HepG2 (cell line): ENCODE measurements around the gene TM4SF5. TPM values are rescaled to one million over a fixed set of nuclear protein-coding genes. Genes with fewer than 3 reads are reported as not detected.

Source experiments
- HNF4A ChIP-seq: sonication (generic); formaldehyde crosslinking; IDR thresholded peaks from 2 replicates; pipeline ENCODE4 v1.4.0; 2020; ENCODE audit warnings: missing genetic modification reagents
- KLF12 ChIP-seq: sonication (generic); formaldehyde crosslinking; IDR thresholded peaks from 2 replicates; pipeline ENCODE4 v1.4.0; 2020; ENCODE audit warnings: missing genetic modification reagents, borderline replicate concordance
- MEIS2 ChIP-seq: sonication (generic); formaldehyde crosslinking; IDR thresholded peaks from 2 replicates; pipeline ENCODE4 v1.9.0; 2021; ENCODE audit warnings: mild to moderate bottlenecking, missing genetic modification reagents
- MYNN ChIP-seq: sonication (generic); formaldehyde crosslinking; IDR thresholded peaks from 2 replicates; pipeline ENCODE4 v1.4.0; 2020; ENCODE audit warnings: mild to moderate bottlenecking, low read depth, missing genetic modification reagents
- NR3C1 ChIP-seq: sonication (generic); formaldehyde crosslinking; IDR thresholded peaks from 2 replicates; pipeline ENCODE4 v1.4.0; 2020; ENCODE audit warnings: missing genetic modification reagents
- ZBTB38 ChIP-seq: sonication (generic); formaldehyde crosslinking; IDR thresholded peaks from 2 replicates; pipeline ENCODE4 v1.5.1; 2020; ENCODE audit warnings: mild to moderate bottlenecking, missing genetic modification reagents
- ZFY ChIP-seq: sonication (generic); formaldehyde crosslinking; IDR thresholded peaks from 2 replicates; pipeline ENCODE4 v1.4.0; 2020; ENCODE audit warnings: missing genetic modification reagents
- ZNF510 ChIP-seq: sonication (generic); formaldehyde crosslinking; IDR thresholded peaks from 2 replicates; pipeline ENCODE4 v1.4.0; 2020; ENCODE audit warnings: low read depth, mild to moderate bottlenecking, missing genetic modification reagents
- polyA plus RNA-seq, 8 experiments: library from polyadenylated mRNA; depleted of rRNA in 3 of 8; stranded (reverse) in 7 of 8; unstranded in 1 of 8; fragments of >200 nt; fragmentation: Illumina TruSeq in 4 of 8; extraction: Trizol in 4 of 8; gene quantifications; 2 replicates each; pipeline versions ENCODE4 v1.2.1 to v1.2.3, GENCODE V29; 2011 to 2016; ENCODE audit warnings: low read depth in 4 of 8, missing spikeins in 1 of 8, mixed read lengths in 1 of 8; ENCODE audit not compliant: insufficient read depth in 1 of 8
- total RNA-seq, 5 experiments: library from RNA; depleted of rRNA; stranded (reverse); fragments of >200 nt; fragmentation: Illumina TruSeq; extraction: Trizol; gene quantifications; 2 replicates each; pipeline ENCODE4 v1.2.3, GENCODE V29; 2016; ENCODE audit warnings: low read depth in 1 of 5
- TF ChIP-seq, protein P1 (sequence below), 2 experiments: sonication (generic) in 1 of 2; formaldehyde crosslinking in 1 of 2; IDR thresholded peaks; 2 replicates each; pipeline versions ENCODE4 v1.6.1 to v1.9.0; 2014 to 2022; ENCODE audit warnings: antibody characterized with exemption in 1 of 2, borderline replicate concordance in 1 of 2, inconsistent platforms in 1 of 2, low read depth in 1 of 2, missing genetic modification reagents in 1 of 2
- TF ChIP-seq, protein P2 (sequence below): sonication (generic); formaldehyde crosslinking; IDR thresholded peaks from 2 replicates; pipeline ENCODE4 v1.9.0; 2021; ENCODE audit warnings: missing genetic modification reagents, borderline replicate concordance
- TF ChIP-seq, protein P3 (sequence below): sonication (generic); formaldehyde crosslinking; IDR thresholded peaks from 2 replicates; pipeline ENCODE4 v1.5.0; 2020; ENCODE audit warnings: mild to moderate bottlenecking, missing genetic modification reagents, moderate library complexity
- TF ChIP-seq, protein P4 (sequence below): sonication (generic); formaldehyde crosslinking; IDR thresholded peaks from 2 replicates; pipeline ENCODE4 v1.5.0; 2020; ENCODE audit warnings: missing genetic modification reagents
- TF ChIP-seq, protein P5 (sequence below): sonication (generic); formaldehyde crosslinking; IDR thresholded peaks from 2 replicates; pipeline ENCODE4 v1.5.1; 2020; ENCODE audit warnings: mild to moderate bottlenecking, missing genetic modification reagents, moderate library complexity
- TF ChIP-seq, protein P6 (sequence below): IDR thresholded peaks from 2 replicates; pipeline ENCODE4 v1.6.1; 2018; ENCODE audit warnings: missing genetic modification reagents

The TM4SF5 gene
- total and polyA plus RNA-seq, 2 of the 13 experiments (the other 11 are each of a cell fraction or from before 2014, with no cell fraction given): 30.1 to 126 TPM

DNA sequence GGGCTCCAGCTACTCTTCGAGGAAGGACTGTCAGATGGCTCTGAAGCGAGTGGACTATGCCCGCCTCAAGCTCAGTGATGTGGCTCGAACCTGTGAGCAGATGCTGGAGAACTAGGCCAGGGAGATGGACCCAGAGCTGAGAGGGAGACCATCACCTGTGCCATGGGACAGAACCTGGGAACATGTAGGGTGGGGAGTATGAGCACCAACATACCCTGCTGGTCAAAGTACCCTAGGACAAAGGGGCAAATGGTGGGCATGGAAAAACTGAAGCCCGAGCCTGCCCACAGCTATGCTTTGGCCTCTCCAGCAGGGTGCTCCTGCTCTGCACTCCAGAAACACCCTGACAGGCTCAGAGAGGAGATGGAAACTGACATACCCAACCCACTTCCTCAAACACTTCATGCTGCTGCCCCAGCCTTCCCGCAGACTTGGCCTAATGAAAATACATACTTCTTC lies 38.6 kb upstream of the TM4SF5 start (continued):
- TF ChIP-seq, protein P1, sequence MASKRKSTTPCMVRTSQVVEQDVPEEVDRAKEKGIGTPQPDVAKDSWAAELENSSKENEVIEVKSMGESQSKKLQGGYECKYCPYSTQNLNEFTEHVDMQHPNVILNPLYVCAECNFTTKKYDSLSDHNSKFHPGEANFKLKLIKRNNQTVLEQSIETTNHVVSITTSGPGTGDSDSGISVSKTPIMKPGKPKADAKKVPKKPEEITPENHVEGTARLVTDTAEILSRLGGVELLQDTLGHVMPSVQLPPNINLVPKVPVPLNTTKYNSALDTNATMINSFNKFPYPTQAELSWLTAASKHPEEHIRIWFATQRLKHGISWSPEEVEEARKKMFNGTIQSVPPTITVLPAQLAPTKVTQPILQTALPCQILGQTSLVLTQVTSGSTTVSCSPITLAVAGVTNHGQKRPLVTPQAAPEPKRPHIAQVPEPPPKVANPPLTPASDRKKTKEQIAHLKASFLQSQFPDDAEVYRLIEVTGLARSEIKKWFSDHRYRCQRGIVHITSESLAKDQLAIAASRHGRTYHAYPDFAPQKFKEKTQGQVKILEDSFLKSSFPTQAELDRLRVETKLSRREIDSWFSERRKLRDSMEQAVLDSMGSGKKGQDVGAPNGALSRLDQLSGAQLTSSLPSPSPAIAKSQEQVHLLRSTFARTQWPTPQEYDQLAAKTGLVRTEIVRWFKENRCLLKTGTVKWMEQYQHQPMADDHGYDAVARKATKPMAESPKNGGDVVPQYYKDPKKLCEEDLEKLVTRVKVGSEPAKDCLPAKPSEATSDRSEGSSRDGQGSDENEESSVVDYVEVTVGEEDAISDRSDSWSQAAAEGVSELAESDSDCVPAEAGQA (IDR thresholded peaks at IDR 0.05; ENCODE audit: low read depth): no peak
- TF ChIP-seq, protein P1 (CRISPR knock-in tag; IDR thresholded peaks at IDR 0.05; ENCODE audit: borderline replicate concordance): no peak
- no peak for TF ChIP-seq MEIS2 (CRISPR knock-in tag)
- TF ChIP-seq, protein P2, sequence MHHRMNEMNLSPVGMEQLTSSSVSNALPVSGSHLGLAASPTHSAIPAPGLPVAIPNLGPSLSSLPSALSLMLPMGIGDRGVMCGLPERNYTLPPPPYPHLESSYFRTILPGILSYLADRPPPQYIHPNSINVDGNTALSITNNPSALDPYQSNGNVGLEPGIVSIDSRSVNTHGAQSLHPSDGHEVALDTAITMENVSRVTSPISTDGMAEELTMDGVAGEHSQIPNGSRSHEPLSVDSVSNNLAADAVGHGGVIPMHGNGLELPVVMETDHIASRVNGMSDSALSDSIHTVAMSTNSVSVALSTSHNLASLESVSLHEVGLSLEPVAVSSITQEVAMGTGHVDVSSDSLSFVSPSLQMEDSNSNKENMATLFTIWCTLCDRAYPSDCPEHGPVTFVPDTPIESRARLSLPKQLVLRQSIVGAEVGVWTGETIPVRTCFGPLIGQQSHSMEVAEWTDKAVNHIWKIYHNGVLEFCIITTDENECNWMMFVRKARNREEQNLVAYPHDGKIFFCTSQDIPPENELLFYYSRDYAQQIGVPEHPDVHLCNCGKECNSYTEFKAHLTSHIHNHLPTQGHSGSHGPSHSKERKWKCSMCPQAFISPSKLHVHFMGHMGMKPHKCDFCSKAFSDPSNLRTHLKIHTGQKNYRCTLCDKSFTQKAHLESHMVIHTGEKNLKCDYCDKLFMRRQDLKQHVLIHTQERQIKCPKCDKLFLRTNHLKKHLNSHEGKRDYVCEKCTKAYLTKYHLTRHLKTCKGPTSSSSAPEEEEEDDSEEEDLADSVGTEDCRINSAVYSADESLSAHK (CRISPR knock-in tag): no peak
- TF ChIP-seq, protein P3, sequence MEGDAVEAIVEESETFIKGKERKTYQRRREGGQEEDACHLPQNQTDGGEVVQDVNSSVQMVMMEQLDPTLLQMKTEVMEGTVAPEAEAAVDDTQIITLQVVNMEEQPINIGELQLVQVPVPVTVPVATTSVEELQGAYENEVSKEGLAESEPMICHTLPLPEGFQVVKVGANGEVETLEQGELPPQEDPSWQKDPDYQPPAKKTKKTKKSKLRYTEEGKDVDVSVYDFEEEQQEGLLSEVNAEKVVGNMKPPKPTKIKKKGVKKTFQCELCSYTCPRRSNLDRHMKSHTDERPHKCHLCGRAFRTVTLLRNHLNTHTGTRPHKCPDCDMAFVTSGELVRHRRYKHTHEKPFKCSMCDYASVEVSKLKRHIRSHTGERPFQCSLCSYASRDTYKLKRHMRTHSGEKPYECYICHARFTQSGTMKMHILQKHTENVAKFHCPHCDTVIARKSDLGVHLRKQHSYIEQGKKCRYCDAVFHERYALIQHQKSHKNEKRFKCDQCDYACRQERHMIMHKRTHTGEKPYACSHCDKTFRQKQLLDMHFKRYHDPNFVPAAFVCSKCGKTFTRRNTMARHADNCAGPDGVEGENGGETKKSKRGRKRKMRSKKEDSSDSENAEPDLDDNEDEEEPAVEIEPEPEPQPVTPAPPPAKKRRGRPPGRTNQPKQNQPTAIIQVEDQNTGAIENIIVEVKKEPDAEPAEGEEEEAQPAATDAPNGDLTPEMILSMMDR (CRISPR knock-in tag): peak; percentile 60
- no peak for TF ChIP-seq NR3C1 (CRISPR knock-in tag)
- TF ChIP-seq ZNF510 (CRISPR knock-in tag): no peak
- peak; percentile 25; the same call in 1 of the 2 replicates for TF ChIP-seq ZFY (CRISPR knock-in tag)
- TF ChIP-seq, protein P4, sequence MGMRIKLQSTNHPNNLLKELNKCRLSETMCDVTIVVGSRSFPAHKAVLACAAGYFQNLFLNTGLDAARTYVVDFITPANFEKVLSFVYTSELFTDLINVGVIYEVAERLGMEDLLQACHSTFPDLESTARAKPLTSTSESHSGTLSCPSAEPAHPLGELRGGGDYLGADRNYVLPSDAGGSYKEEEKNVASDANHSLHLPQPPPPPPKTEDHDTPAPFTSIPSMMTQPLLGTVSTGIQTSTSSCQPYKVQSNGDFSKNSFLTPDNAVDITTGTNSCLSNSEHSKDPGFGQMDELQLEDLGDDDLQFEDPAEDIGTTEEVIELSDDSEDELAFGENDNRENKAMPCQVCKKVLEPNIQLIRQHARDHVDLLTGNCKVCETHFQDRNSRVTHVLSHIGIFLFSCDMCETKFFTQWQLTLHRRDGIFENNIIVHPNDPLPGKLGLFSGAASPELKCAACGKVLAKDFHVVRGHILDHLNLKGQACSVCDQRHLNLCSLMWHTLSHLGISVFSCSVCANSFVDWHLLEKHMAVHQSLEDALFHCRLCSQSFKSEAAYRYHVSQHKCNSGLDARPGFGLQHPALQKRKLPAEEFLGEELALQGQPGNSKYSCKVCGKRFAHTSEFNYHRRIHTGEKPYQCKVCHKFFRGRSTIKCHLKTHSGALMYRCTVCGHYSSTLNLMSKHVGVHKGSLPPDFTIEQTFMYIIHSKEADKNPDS (CRISPR knock-in tag): no peak
- no peak for TF ChIP-seq MYNN (CRISPR knock-in tag)
- TF ChIP-seq, protein P5, sequence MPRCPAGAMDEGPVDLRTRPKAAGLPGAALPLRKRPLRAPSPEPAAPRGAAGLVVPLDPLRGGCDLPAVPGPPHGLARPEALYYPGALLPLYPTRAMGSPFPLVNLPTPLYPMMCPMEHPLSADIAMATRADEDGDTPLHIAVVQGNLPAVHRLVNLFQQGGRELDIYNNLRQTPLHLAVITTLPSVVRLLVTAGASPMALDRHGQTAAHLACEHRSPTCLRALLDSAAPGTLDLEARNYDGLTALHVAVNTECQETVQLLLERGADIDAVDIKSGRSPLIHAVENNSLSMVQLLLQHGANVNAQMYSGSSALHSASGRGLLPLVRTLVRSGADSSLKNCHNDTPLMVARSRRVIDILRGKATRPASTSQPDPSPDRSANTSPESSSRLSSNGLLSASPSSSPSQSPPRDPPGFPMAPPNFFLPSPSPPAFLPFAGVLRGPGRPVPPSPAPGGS (CRISPR knock-in tag): no peak
- TF ChIP-seq KLF12 (CRISPR knock-in tag): no peak
- TF ChIP-seq, protein P6, sequence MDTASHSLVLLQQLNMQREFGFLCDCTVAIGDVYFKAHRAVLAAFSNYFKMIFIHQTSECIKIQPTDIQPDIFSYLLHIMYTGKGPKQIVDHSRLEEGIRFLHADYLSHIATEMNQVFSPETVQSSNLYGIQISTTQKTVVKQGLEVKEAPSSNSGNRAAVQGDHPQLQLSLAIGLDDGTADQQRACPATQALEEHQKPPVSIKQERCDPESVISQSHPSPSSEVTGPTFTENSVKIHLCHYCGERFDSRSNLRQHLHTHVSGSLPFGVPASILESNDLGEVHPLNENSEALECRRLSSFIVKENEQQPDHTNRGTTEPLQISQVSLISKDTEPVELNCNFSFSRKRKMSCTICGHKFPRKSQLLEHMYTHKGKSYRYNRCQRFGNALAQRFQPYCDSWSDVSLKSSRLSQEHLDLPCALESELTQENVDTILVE (CRISPR knock-in tag): no peak
- TF ChIP-seq HNF4A (CRISPR knock-in tag): no peak
- TF ChIP-seq ZBTB38: 0 out of 2 replicates have a peak, but pooled peaks have one; percentile 30
